OCI-LY1 (cell line): Measurements from ENCODE around the gene SYNM.

Experiments
- EZH2 ChIP-seq: fragments of 200-600 bp; sonication (generic), shearing (Covaris generic); IDR thresholded peaks from 2 replicates; pipeline ENCODE4 v1.8.0; 2017; ENCODE audit warnings: borderline replicate concordance, mixed run types, mild to moderate bottlenecking, antibody characterized with exemption, low read length, moderate library complexity, mixed read lengths
- TF ChIP-seq, protein P1 (sequence below): fragments of 200-600 bp; sonication (generic), shearing (Covaris generic); IDR thresholded peaks from 2 replicates; pipeline ENCODE4 v1.5.1; 2017; ENCODE audit warnings: mild to moderate bottlenecking, antibody characterized with exemption, low read length, moderate library complexity, mixed read lengths

DNA sequence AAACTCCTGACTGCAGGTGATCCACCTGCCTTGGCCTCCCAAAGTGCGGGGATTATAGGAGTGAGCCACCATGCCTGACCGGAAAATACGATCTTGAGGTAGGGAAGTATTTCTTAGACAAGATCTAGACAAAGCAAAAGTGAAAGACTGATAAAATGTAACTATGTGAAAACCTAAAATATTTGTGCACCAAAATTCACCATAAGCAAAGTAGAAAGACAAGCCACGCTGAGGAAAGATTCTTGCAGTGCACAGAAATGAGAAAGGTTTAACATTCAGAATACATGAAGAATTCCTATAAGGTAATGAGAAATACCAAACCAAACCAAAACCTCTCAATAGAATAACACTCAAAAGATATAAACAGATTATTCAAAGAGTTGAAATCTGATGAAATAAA, 35.7 kb downstream of the SYNM start:
- TF ChIP-seq, protein P1, sequence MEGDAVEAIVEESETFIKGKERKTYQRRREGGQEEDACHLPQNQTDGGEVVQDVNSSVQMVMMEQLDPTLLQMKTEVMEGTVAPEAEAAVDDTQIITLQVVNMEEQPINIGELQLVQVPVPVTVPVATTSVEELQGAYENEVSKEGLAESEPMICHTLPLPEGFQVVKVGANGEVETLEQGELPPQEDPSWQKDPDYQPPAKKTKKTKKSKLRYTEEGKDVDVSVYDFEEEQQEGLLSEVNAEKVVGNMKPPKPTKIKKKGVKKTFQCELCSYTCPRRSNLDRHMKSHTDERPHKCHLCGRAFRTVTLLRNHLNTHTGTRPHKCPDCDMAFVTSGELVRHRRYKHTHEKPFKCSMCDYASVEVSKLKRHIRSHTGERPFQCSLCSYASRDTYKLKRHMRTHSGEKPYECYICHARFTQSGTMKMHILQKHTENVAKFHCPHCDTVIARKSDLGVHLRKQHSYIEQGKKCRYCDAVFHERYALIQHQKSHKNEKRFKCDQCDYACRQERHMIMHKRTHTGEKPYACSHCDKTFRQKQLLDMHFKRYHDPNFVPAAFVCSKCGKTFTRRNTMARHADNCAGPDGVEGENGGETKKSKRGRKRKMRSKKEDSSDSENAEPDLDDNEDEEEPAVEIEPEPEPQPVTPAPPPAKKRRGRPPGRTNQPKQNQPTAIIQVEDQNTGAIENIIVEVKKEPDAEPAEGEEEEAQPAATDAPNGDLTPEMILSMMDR: no peak
- TF ChIP-seq EZH2: no peak
